HuH-7 (cell line): ENCODE data around the gene PFAS.

Experiments
- DNase-seq: peaks from one replicate; pipeline ENCODE4 v3.0.0; 2011; ENCODE audit warnings: low spot score

Gene PFAS

GRCh38 chr17:8310601-8311123, 61.6 kb downstream of the PFAS start:
- DNase-seq = no peak

- no peak for DNase-seq
Observed at GRCh38 chr17:8311131-8311790, 62.2 kb downstream of the PFAS start.

GRCh38 chr17:8312251-8312650, 63.2 kb downstream of the PFAS start:
- DNase-seq = no peak

GRCh38 chr17:8312726-8313600, 63.9 kb downstream of the PFAS start:
- no peak for DNase-seq

GRCh38 chr17:8314797-8315763, 66.0 kb downstream of the PFAS start:
- DNase-seq = no peak

GRCh38 chr17:8315764-8316217, 66.7 kb downstream of the PFAS start:
- DNase-seq = no peak

GRCh38 chr17:8318010-8318935, 69.2 kb downstream of the PFAS start:
- DNase-seq = no peak
